ENCODE results near the gene CSNK2B.
A peak's percentile ranks its signal among the peaks of the same experiment; 100 is the strongest.

Gene CSNK2B

GRCh38 chr6:31630177-31630934 lies 35.5 kb upstream of the CSNK2B start:
- no peak overlapping the region for H3K4me3 ChIP-seq (ENCODE audit: insufficient read depth in 1 of 2, low read depth in 1 of 2, low read length in 2 of 2)
- no peak overlapping the region for H2AFZ ChIP-seq (ENCODE audit: low read depth, low read length)
- peak overlapping the region; percentile 41 for H3K9ac ChIP-seq (ENCODE audit: low read length)
- no peaks in the 10 kb centered on the region for H3K9me3 ChIP-seq (ENCODE audit: control insufficient read depth, low read length)
- no peak overlapping the region for H3K27ac ChIP-seq (ENCODE audit: low read length, poor library complexity, severe bottlenecking)
- no peak for DNase-seq
- H2BK120ac ChIP-seq (ENCODE audit: low read depth, low read length): no peak overlapping the region
- no peak overlapping the region for H3K4me2 ChIP-seq (ENCODE audit: low read length, poor library complexity, severe bottlenecking)
- no peaks in the 10 kb centered on the region for H3K4me1 ChIP-seq (ENCODE audit: control insufficient read depth, insufficient read depth, low read depth, low read length)
- H3K4ac ChIP-seq (ENCODE audit: low read depth in 1 of 2, low read length in 2 of 2): no peak overlapping the region
- H3K18ac ChIP-seq (ENCODE audit: low read depth in 1 of 2, low read length in 2 of 2): no peak overlapping the region
- H3K14ac ChIP-seq (ENCODE audit: low read length in 2 of 2): no peak overlapping the region
- no peak overlapping the region for H3K23ac ChIP-seq (ENCODE audit: low read length in 2 of 2)
- peaks cover 20% of the 10 kb centered on the region for H3K79me1 ChIP-seq (replicated peaks; ENCODE audit: low read length, poor library complexity, severe bottlenecking)
- no peaks in the 10 kb centered on the region for H3K27me3 ChIP-seq (ENCODE audit: control insufficient read depth in 1 of 2, insufficient read depth in 1 of 2, low read length in 2 of 2)
- H2BK12ac ChIP-seq (ENCODE audit: low read length in 2 of 2): no peak overlapping the region
- no peak overlapping the region for H2BK5ac ChIP-seq (ENCODE audit: low read depth, low read length, poor library complexity, severe bottlenecking)
- no peak overlapping the region for H4K91ac ChIP-seq (ENCODE audit: low read length)
- WGBS: 98% methylated on average over 25 of the region's 25 CpGs
- no peak overlapping the region for H2BK15ac ChIP-seq (ENCODE audit: low read depth, poor library complexity, severe bottlenecking)
- no peak overlapping the region for H2AK5ac ChIP-seq (ENCODE audit: low read length, severe bottlenecking)
- H4K8ac ChIP-seq (ENCODE audit: low read length): no peak overlapping the region
- peaks cover 96 to 100% of the 10 kb centered on the region in 2 experiments for H3K36me3 ChIP-seq (ENCODE audit: control insufficient read depth in 1 of 2, insufficient read depth in 2 of 2, low read depth in 1 of 2, low read length in 2 of 2)

- Histone ChIP-seq H3K9me3 (ENCODE audit: control insufficient read depth, low read length) (no peaks in the 10 kb centered on the region), H4K8ac (ENCODE audit: low read length) (no peak overlapping the region), H3K36me3 (ENCODE audit: control insufficient read depth in 1 of 2, insufficient read depth in 2 of 2, low read depth in 1 of 2, low read length in 2 of 2) (peaks cover 96 to 100% of the 10 kb centered on the region in 2 experiments), H2BK12ac (ENCODE audit: low read length in 2 of 2) (no peak overlapping the region), H3K27me3 (ENCODE audit: control insufficient read depth in 1 of 2, insufficient read depth in 1 of 2, low read length in 2 of 2) (no peaks in the 10 kb centered on the region), H3K18ac (ENCODE audit: low read depth in 1 of 2, low read length in 2 of 2) (no peak overlapping the region), H3K27ac (ENCODE audit: low read length, poor library complexity, severe bottlenecking) (no peak overlapping the region), H3K4me3 (ENCODE audit: insufficient read depth in 1 of 2, low read depth in 1 of 2, low read length in 2 of 2) (no peak overlapping the region), H3K79me1 (replicated peaks; ENCODE audit: low read length, poor library complexity, severe bottlenecking) (peaks cover 21% of the 10 kb centered on the region), H2BK5ac (ENCODE audit: low read depth, low read length, poor library complexity, severe bottlenecking) (no peak overlapping the region), H2BK120ac (ENCODE audit: low read depth, low read length) (no peak overlapping the region), H3K9ac (ENCODE audit: low read length) (no peak overlapping the region), H3K4me2 (ENCODE audit: low read length, poor library complexity, severe bottlenecking) (no peak overlapping the region), H2BK15ac (ENCODE audit: low read depth, poor library complexity, severe bottlenecking) (no peak overlapping the region), H3K4me1 (ENCODE audit: control insufficient read depth, insufficient read depth, low read depth, low read length) (no peaks in the 10 kb centered on the region), H3K4ac (ENCODE audit: low read depth in 1 of 2, low read length in 2 of 2) (no peak overlapping the region), H2AK5ac (ENCODE audit: low read length, severe bottlenecking) (no peak overlapping the region), H4K91ac (ENCODE audit: low read length) (no peak overlapping the region), H3K23ac (ENCODE audit: low read length in 2 of 2) (no peak overlapping the region), H3K14ac (ENCODE audit: low read length in 2 of 2) (no peak overlapping the region), H2AFZ (ENCODE audit: low read depth, low read length) (no peak overlapping the region)
- DNase-seq: no peak
- 96% methylated on average over 16 of the region's 16 CpGs for WGBS
Observed at GRCh38 chr6:31631209-31631608, 34.7 kb upstream of the CSNK2B start.

GRCh38 chr6:31631681-31632278 lies 34.1 kb upstream of the CSNK2B start:
- no peak overlapping the region for H3K4me2 ChIP-seq (ENCODE audit: low read length, poor library complexity, severe bottlenecking)
- H3K14ac ChIP-seq (ENCODE audit: low read length in 2 of 2): no peak overlapping the region
- peaks cover 97 to 100% of the 10 kb centered on the region in 2 experiments for H3K36me3 ChIP-seq (ENCODE audit: control insufficient read depth in 1 of 2, insufficient read depth in 2 of 2, low read depth in 1 of 2, low read length in 2 of 2)
- H2BK12ac ChIP-seq (ENCODE audit: low read length in 2 of 2): no peak overlapping the region
- H3K27ac ChIP-seq (ENCODE audit: low read length, poor library complexity, severe bottlenecking): no peak overlapping the region
- no peak overlapping the region for H4K8ac ChIP-seq (ENCODE audit: low read length)
- no peak for DNase-seq
- H3K79me1 ChIP-seq (replicated peaks; ENCODE audit: low read length, poor library complexity, severe bottlenecking): peaks cover 21% of the 10 kb centered on the region
- H2BK5ac ChIP-seq (ENCODE audit: low read depth, low read length, poor library complexity, severe bottlenecking): no peak overlapping the region
- 98% methylated on average over 31 of the region's 32 CpGs for WGBS
- H2AK5ac ChIP-seq (ENCODE audit: low read length, severe bottlenecking): no peak overlapping the region
- no peak overlapping the region for H3K4ac ChIP-seq (ENCODE audit: low read depth in 1 of 2, low read length in 2 of 2)
- H3K27me3 ChIP-seq (ENCODE audit: control insufficient read depth in 1 of 2, insufficient read depth in 1 of 2, low read length in 2 of 2): no peaks in the 10 kb centered on the region
- H3K23ac ChIP-seq (ENCODE audit: low read length in 2 of 2): no peak overlapping the region
- H3K9ac ChIP-seq (ENCODE audit: low read length): no peak overlapping the region
- H3K18ac ChIP-seq (ENCODE audit: low read depth in 1 of 2, low read length in 2 of 2): no peak overlapping the region
- no peak overlapping the region for H2BK120ac ChIP-seq (ENCODE audit: low read depth, low read length)
- no peaks in the 10 kb centered on the region for H3K4me1 ChIP-seq (ENCODE audit: control insufficient read depth, insufficient read depth, low read depth, low read length)
- H4K91ac ChIP-seq (ENCODE audit: low read length): no peak overlapping the region
- H2BK15ac ChIP-seq (ENCODE audit: low read depth, poor library complexity, severe bottlenecking): no peak overlapping the region
- H3K4me3 ChIP-seq (ENCODE audit: insufficient read depth in 1 of 2, low read depth in 1 of 2, low read length in 2 of 2): no peak overlapping the region
- H2AFZ ChIP-seq (ENCODE audit: low read depth, low read length): no peak overlapping the region
- H3K9me3 ChIP-seq (ENCODE audit: control insufficient read depth, low read length): no peaks in the 10 kb centered on the region

- WGBS: 95% methylated on average over 26 of the region's 26 CpGs
- Histone ChIP-seq H4K8ac (ENCODE audit: low read length) (peak overlapping the region; percentile 87), H2AFZ (ENCODE audit: low read depth, low read length) (no peak overlapping the region), H3K4me2 (ENCODE audit: low read length, poor library complexity, severe bottlenecking) (no peak overlapping the region), H3K14ac (ENCODE audit: low read length in 2 of 2) (no peak overlapping the region), H2BK15ac (ENCODE audit: low read depth, poor library complexity, severe bottlenecking) (no peak overlapping the region), H2BK120ac (ENCODE audit: low read depth, low read length) (no peak overlapping the region), H3K79me1 (replicated peaks; ENCODE audit: low read length, poor library complexity, severe bottlenecking) (peaks cover 23% of the 10 kb centered on the region), H4K91ac (ENCODE audit: low read length) (peak overlapping the region; percentile 62), H3K4ac (ENCODE audit: low read depth in 1 of 2, low read length in 2 of 2) (no peak overlapping the region), H3K27ac (ENCODE audit: low read length, poor library complexity, severe bottlenecking) (no peak overlapping the region), H3K23ac (ENCODE audit: low read length in 2 of 2) (no peak overlapping the region), H2AK5ac (ENCODE audit: low read length, severe bottlenecking) (no peak overlapping the region), H3K9me3 (ENCODE audit: control insufficient read depth, low read length) (no peaks in the 10 kb centered on the region), H2BK5ac (ENCODE audit: low read depth, low read length, poor library complexity, severe bottlenecking) (no peak overlapping the region), H3K18ac (ENCODE audit: low read depth in 1 of 2, low read length in 2 of 2) (no peak overlapping the region), H3K4me1 (ENCODE audit: control insufficient read depth, insufficient read depth, low read depth, low read length) (peaks cover 1% of the 10 kb centered on the region), H3K27me3 (ENCODE audit: control insufficient read depth in 1 of 2, insufficient read depth in 1 of 2, low read length in 2 of 2) (no peaks in the 10 kb centered on the region), H3K9ac (ENCODE audit: low read length) (peak overlapping the region; percentile 60), H3K36me3 (ENCODE audit: control insufficient read depth in 1 of 2, insufficient read depth in 2 of 2, low read depth in 1 of 2, low read length in 2 of 2) (peaks cover 98 to 99% of the 10 kb centered on the region in 2 experiments), H3K4me3 (ENCODE audit: insufficient read depth in 1 of 2, low read depth in 1 of 2, low read length in 2 of 2) (no peak overlapping the region), H2BK12ac (ENCODE audit: low read length in 2 of 2) (no peak overlapping the region)
- no peak for DNase-seq
Observed at GRCh38 chr6:31632279-31632946, 33.5 kb upstream of the CSNK2B start.

All from mesenchymal stem cell (in vitro differentiated cells and primary cell).